NCI-H748 treated with DMSO at 0.1 percent for 48 hours (cell line): ENCODE data around the gene KHK.
"Not testable (repeated sequence)": the region's sequence is repeated elsewhere in the genome, so short reads cannot be mapped to it uniquely, and the experiment has no call there.

Experiments used
- DNase-seq: peaks from one replicate; lab custom pipeline; 2025; lab: John Stamatoyannopoulos, UW

KHK gene

DNA sequence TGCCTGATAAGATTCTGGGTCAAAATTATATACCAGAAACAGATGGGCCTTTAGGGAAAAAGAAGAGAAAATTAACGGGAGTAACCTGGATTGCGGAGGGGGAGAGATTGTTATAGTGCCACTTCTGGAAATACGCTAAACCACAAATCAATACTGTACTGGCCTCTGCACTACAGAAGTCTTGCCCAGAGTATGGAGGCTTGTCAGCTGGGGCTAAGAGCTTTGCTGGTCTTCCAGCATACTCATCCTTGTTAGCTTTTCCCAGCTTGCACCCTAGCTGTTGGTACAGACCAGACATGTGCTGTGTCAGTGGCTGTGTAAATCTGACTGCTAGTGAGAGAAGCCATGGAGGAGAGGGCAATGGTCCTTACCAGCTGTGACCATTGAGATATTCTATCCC lies 26.2 kb upstream of the KHK start:
- no peak for DNase-seq

GRCh38 chr2:27065128-27065527 lies 21.4 kb upstream of the KHK start:
- no peak for DNase-seq

DNA sequence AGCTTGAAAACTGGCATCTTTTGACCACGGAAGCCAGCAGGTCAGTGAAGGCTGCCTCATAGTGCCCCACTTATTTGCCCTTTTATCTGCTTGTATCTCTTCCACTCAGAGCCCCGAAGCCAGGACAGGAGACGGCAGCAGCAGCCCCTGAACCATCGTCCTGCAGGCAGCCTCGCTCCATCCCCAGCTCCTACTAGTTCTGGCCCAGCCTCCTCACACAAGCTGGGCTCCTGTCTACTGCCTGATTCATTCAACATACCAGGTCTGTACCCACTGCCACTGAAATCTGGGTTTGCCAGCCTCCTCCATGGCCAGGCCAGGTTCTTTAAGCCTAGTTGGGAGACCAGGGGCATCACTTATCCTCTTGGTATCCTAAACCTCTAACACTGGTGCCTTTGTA lies 19.2 kb upstream of the KHK start:
- no peak for DNase-seq

- DNase-seq, result no peak
These were observed 17.1 kb upstream of the KHK start for GRCh38 chr2:27069436-27069835.

- no peak for DNase-seq
These were observed 16.5 kb upstream of the KHK start for GRCh38 chr2:27069961-27070618.

DNA sequence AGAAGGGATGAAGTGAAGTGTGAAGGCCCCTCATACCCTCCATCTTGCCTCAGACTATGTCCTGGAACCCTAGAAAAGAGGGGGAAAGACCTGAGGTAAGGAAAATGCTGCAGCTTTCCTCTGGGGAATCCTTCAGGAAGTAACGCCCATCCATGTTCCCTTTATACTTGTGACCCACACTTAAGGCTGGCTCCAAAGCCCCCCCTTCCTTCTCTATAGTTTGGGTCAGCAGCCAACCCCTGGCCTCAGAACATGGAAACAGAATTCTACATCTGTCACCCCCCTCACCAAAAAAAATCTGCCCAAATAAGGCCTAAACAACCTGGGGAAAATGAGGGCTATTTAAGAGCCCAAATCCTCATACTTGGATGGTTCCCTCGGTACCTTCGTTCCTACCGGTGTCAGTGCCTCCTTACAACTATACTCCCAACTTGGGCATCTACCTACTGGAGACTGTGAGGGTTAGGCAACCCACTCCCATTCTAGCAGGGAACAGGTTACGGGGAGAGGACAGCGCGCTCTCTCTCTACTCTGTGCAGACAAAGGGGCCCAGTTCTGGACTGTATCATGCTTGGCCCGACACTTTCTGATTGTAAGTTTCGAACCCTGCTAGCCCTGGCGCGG lies 15.8 kb upstream of the KHK start:
- no peak for DNase-seq

DNA sequence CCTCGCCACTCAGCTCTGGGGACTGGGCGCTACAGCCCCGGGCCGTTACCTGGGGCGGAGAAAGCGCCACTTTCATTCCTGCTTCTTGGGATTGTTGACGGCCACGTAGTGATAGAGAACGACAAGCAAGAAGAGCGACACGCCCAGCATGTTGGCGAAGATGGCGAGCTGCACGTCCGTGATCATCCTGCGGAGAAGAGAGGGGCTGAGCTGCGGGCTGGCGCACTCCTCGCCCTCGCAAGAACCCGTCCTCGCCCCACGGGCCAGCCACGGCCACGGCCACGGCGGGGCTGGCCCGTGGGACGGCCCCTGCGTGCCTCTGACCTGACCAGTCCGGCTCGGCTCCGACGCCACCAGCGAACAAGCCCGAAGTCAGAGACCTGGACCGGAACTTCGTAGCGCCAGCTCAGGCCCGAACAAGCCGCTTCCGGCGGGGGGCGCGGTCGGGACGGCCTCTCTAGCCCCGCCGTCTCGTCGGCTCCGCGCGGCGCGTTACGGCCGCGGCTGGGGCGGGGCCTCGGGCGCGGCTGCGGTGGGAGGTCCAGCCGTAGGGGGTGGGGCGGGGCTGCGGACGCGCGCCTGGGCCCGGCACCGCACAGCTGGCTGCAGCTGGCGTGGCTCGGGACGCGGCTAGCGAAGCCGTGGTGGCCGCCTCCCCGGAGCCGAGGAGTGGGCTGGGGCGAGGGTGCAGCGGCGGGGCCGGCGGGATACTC lies 15.1 kb upstream of the KHK start, which contains the start of gene OST4:
Gene OST4, minus strand, starts transcription at position 378 of the 713 bp plus-strand sequence.
- DNase-seq, result peak; percentile 54

DNA sequence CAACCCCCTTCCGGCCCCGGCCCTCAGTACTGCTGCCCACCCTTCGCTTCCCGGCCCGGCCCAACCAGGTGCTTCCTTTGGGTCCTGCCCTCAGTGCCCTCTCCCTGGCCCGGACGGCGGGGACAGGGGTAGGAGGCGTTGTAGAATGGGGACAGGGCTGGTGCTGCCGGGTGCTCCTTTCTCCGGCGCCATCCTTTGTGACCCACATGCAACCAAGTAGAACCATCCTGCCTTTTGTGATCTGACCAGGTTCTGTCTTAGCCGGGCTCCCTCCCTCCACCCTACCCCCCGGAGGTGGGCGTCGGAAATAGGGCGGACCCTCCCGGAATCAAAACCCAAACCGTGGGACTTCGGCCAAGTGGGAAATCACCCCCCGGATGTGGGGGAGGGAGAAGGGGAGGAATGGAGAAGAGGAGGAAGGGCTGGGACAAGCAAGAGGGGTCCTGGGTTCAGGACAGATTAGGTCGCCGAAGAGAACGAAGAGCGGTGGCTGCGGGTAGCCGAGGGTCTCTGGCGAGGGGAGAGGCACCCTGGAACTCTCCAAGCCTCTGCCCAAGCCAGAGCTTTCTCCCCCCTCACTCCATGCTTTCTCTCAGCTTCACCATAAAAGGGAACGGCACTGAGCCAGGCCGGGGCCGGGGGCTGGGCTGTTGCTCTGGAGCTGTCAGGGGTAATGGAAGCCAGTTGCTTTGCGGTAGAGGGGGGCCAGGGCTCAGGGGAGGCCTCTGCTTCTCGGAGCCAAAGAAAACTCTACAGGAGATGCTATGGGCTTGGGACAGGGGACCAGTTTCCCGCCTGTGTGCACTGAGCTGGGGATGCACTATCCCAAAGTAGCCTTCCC lies 14.4 kb upstream of the KHK start:
- no peak for DNase-seq

GRCh38 chr2:27072920-27073319 lies 13.7 kb upstream of the KHK start:
- DNase-seq, result no peak

GRCh38 chr2:27073782-27074181 lies 12.8 kb upstream of the KHK start:
- no peak for DNase-seq

DNA sequence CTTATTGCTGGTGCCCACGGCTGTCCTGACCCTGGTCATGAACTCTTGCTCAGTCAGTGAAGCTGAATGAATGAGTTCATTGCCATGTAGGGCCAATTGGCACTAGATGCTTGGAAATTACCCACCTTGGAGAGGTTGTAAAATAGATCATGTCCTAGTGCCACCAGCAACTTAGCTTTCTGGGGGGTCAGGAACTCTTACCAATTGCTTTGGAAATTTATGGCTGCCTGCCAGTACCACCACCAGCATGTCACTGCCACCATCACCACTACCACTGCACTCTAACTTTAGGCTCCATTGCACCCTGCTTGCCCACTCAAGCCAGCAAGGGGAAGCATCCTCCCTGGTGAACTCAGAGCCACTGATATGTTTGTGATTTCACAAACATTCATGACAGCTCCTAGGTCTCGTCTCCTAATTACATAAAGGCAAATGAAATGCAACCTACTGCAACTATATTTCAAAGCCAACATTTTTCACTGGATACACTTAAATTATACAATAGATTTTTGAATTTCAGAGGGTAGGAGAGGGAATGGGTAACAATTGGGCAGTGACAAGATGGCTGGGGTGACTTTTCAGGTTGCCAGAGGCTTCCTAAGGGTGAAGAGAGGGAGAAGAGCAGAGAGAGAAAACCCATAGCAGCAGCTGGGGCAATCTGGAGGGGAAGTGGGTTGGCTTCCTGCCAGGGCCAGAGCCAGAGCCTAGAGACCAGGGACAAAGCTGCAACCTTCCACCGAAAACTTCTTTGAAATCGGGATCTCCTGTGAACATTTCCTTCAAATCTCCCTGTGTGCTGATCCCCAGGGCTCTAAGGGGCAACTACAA lies 11.6 kb upstream of the KHK start:
- no peak for DNase-seq

GRCh38 chr2:27075566-27075871 lies 11.1 kb upstream of the KHK start:
- DNase-seq, result not testable (repeated sequence)

- DNase-seq, result no peak
These were observed 10.2 kb upstream of the KHK start for GRCh38 chr2:27076323-27076722.

DNA sequence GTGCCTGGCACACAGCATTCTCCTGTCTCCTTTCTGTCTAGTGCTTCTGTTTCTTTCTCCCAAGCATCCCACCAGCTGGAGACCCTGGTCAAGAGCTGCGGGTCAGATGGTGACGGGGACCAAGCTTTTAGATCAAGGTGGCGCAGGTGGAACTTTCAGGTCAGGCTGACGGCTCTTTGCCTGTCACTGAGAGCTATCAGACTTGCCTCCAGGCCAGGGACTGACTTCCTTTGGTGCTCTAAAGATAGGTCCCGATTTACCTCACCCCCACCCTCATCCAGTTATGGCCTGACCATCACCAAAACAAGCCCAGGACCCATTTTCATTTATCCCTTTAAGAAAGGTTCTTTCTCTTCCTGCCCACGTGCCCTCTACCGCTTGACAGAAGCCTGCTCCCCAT lies 9.3 kb upstream of the KHK start:
- no peak for DNase-seq

- no peak for DNase-seq
These were observed 8.0 kb upstream of the KHK start, which contains the start of gene EMILIN1 for GRCh38 chr2:27078267-27079194. Gene EMILIN1, plus strand, starts transcription at chr2:27078615. Its CDS starts 451 bp downstream, at chr2:27079066.

DNA sequence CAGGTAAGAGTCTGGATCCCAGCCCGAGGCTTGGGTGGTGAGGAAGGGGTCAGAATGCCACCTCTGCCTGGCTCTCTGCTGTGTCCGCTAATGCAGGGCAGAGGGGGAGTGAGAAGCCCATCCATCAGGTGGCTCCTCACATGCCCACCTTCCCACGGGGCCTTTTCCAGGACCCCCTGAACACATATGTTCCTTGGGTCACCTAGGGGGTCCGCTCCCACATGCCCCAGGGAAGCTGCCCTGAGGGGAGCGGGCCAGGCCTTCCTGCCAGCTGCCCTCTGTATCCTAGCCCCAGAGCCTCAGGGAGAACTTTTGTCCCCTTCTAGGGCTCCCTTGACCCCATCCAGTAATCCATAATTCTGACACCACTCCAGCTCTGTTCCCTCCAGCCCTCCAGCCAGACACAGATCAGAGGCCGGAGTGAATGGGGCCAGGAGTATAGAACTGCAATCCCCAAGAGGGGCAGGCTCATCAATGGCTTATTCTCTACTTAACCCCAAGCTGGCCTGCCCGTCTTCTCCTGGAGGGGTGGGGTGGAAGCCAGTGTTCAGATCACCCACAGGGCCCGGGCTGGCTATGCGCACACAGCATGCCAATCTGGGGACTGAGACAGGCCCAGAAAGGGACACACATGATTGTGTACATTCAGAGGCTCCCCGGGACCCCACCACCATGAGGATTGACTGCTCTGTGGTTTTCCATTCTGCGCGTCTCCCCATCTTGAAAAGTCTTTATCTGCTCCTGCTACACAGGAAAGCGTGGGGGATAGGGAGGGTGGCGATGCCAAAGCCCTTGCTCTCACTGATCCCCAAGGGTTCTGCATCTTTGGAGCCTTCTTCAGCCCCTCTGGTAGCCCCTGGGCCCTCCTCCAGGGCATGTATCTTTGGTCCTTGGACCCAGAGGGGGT lies 7.1 kb upstream of the KHK start:
- no peak for DNase-seq

DNA sequence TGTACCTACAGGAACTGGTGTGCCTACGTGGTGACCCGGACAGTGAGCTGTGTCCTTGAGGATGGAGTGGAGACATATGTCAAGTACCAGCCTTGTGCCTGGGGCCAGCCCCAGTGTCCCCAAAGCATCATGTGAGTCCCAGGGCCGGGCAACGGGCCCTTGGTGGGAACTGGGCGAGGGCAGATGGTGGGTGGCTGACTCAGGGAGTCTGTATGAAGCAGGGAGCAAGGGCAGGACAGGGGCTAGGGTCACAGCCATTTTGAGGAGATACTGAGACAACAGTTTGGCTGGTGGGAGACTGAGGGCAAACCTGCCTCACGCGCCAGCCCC lies 6.5 kb upstream of the KHK start:
- no peak for DNase-seq

GRCh38 chr2:27080603-27080936 lies 6.0 kb upstream of the KHK start:
- no peak for DNase-seq

DNA sequence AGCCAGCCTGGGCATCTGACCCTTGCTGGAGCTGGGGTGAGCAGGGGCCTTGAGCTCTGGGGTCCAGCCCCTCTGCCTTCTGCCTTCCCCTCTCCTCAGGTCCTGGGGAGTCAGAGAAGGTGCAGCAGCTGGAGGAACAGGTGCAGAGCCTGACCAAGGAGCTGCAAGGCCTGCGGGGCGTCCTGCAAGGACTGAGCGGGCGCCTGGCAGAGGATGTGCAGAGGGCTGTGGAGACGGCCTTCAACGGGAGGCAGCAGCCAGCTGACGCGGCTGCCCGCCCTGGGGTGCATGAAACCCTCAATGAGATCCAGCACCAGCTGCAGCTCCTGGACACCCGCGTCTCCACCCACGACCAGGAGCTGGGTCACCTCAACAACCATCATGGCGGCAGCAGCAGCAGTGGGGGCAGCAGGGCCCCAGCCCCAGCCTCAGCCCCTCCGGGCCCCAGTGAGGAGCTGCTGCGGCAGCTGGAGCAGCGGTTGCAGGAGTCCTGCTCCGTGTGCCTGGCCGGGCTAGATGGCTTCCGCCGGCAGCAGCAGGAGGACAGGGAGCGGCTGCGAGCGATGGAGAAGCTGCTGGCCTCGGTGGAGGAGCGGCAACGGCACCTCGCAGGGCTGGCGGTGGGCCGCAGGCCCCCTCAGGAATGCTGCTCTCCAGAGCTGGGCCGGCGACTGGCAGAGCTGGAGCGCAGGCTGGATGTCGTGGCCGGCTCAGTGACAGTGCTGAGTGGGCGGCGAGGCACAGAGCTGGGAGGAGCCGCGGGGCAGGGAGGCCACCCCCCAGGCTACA lies 4.4 kb upstream of the KHK start:
- DNase-seq, result no peak
